ENCODE data around the gene AQP12A.
A peak's percentile ranks its signal among the peaks of the same experiment; 100 is the strongest.
"Not testable (repeated sequence)": the region's sequence is repeated elsewhere in the genome, so short reads cannot be mapped to it uniquely, and the experiment has no call there.

AQP12A gene

DNA sequence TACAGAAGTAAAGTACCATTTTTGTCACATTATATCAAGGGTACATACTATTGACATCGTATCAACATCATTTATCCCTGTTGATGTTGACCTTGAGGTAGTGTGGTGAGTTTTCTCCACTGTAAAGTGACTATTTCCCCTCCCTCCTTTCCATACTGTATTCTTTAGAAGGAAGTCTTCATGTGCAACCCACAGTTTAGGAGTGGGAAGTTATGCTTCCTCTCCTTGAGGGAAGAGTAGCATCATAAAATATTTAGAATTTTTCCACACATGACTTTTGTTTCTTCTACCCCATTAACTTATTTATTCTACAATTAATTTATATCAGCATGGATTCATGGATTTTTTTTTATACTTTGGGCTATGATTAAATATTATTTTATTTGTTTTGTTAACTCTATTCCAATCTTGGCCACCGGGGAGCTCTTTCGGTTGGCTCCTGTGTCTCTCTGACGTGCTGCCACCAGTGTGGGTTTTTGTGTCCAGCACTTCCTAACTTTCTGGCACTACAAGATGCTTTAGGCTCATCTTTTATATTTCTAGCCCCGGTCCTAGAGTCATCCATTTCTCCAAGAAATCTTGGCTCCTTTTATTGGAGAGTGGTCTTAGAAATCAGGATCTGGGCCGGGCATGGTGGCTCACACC is 28.0 kb upstream of the AQP12A start:
- TF ChIP-seq, protein P1, sequence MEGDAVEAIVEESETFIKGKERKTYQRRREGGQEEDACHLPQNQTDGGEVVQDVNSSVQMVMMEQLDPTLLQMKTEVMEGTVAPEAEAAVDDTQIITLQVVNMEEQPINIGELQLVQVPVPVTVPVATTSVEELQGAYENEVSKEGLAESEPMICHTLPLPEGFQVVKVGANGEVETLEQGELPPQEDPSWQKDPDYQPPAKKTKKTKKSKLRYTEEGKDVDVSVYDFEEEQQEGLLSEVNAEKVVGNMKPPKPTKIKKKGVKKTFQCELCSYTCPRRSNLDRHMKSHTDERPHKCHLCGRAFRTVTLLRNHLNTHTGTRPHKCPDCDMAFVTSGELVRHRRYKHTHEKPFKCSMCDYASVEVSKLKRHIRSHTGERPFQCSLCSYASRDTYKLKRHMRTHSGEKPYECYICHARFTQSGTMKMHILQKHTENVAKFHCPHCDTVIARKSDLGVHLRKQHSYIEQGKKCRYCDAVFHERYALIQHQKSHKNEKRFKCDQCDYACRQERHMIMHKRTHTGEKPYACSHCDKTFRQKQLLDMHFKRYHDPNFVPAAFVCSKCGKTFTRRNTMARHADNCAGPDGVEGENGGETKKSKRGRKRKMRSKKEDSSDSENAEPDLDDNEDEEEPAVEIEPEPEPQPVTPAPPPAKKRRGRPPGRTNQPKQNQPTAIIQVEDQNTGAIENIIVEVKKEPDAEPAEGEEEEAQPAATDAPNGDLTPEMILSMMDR (IDR thresholded peaks at IDR 0.05; ENCODE audit: low read depth, low read length) = peak; percentile 7
- no peak overlapping the region for H3K4me3 ChIP-seq (replicated peaks in 1 of 2; ENCODE audit: low read depth in 2 of 2, low read length in 2 of 2)
- no peak for DNase-seq (ENCODE audit: low read depth in 2 of 2)

- no peak for DNase-seq (ENCODE audit: low read depth in 2 of 2)
- H3K4me3 ChIP-seq (replicated peaks in 1 of 2; ENCODE audit: low read depth in 2 of 2, low read length in 2 of 2) = no peak overlapping the region
- TF ChIP-seq, protein P1 (IDR thresholded peaks at IDR 0.05; ENCODE audit: low read depth, low read length) = no peak
Measured at GRCh38 chr2:240664622-240665021, 27.0 kb upstream of the AQP12A start.

DNA sequence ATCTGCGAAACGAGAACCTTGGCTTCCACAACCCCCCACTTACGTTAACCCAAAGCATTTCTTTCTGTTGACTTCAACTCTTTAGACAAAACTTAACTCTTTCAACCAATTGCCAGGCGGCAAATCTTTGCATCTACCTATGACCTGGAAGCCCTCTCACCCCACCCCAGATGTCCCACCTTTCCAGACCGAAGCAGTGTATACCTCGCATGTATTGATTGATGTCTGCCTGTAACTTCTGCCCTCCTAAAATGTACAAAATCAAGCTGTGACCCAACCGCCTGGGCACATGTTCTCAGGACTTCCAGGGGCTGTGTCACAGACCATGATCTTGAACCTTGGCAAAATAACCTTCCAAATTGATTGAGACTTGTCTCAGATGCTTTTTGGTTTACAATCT is 21.3 kb upstream of the AQP12A start:
- no peak overlapping the region for H3K4me3 ChIP-seq (replicated peaks in 1 of 2; ENCODE audit: low read depth in 2 of 2, low read length in 2 of 2)
- TF ChIP-seq, protein P1 (IDR thresholded peaks at IDR 0.05; ENCODE audit: low read depth, low read length) = no peak
- DNase-seq (ENCODE audit: low read depth in 2 of 2) = no peak

DNA sequence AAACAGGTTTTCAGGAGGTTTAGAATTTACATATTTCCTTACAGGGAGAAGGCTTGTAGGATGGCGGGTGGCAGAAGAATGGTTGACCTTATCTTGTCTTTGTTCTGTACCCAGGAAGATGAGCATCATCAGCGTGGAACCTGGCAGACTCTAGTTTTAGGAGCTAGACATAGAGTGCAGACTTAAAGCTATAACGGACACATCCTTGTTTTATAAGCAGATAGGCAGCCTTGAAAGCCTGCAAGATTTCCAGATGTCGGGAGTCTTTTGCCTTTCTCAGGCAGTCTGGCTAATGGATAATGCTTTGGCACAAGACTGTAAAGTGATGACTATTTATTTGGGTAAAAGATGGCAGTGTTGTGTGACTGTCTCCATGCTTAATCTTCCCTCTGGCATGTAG is 20.7 kb upstream of the AQP12A start:
- no peak for DNase-seq (ENCODE audit: low read depth in 2 of 2)
- H3K4me3 ChIP-seq (replicated peaks in 1 of 2; ENCODE audit: low read depth in 2 of 2, low read length in 2 of 2) = no peak overlapping the region

DNA sequence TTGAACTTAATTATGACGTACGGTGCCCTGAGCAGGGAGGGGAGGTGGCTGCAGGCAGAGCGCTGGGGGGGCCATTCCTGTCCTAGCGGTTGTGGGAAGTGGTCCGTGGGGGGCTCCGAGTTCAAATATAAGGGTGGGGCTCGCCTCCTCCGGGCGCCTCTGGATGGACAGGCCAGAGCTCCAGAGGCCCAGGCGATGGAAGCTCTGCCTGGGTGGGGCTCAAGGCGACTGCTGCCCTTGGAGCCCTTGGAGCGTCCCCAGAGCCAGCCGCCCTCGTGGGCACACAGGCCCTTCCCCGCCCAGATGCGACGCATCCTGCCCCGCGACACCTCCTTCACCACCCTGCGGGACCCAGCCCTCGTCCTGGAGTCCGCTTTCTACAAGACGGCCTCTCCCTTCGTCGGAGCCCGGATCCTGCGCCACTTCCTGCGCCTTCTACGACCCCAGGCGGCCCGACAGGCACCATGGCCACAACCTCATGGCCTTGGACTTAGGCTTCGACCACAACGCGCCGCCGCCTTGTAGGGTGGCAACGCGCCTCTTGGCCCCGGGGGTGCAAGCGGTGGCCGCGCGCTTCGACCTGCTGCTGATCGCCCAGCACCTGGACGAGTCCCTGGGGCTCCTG is 19.5 kb upstream of the AQP12A start:
- TF ChIP-seq, protein P1 (IDR thresholded peaks at IDR 0.05; ENCODE audit: low read depth, low read length) = no peak
- H3K4me3 ChIP-seq (replicated peaks in 1 of 2; ENCODE audit: low read depth in 2 of 2, low read length in 2 of 2) = no peak overlapping the region
- no peak for DNase-seq (ENCODE audit: low read depth in 2 of 2)

More for the DNA sequence above, 20.7 kb upstream of the AQP12A start:
- TF ChIP-seq, protein P1 (IDR thresholded peaks at IDR 0.05; ENCODE audit: low read depth, low read length) = no peak

- no peak for DNase-seq (ENCODE audit: low read depth in 2 of 2)
- TF ChIP-seq, protein P1 (IDR thresholded peaks at IDR 0.05; ENCODE audit: low read depth, low read length) = no peak
- no peak overlapping the region for H3K4me3 ChIP-seq (replicated peaks in 1 of 2; ENCODE audit: low read depth in 2 of 2, low read length in 2 of 2)
Measured at GRCh38 chr2:240672701-240673190, 18.9 kb upstream of the AQP12A start.

GRCh38 chr2:240674461-240675184 is 17.0 kb upstream of the AQP12A start:
- DNase-seq (ENCODE audit: low read depth in 2 of 2); H3K4me3 ChIP-seq (replicated peaks in 1 of 2; ENCODE audit: low read depth in 2 of 2, low read length in 2 of 2): not testable (repeated sequence)

DNA sequence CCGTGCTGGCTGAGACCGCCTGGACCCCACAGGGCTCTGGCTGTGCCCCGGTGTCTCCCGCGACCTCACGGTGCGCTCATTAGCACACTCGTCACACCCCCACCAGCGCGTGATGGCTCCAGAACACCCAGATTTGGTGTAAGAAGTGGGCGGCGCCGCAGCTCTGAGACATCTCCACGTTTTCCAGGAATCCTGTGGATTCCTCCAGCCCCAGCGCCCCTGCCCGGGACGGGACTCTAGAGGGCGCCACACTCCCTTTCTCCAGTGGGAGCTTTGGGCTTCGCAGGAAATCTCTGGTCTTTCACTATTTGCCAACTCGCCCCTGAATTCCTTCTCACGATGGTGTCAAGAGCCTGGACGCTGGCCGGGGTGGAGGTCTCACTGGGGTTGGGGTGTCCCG is 16.3 kb upstream of the AQP12A start:
- not testable (repeated sequence) for H3K4me3 ChIP-seq (replicated peaks in 1 of 2; ENCODE audit: low read depth in 2 of 2, low read length in 2 of 2); DNase-seq (ENCODE audit: low read depth in 2 of 2)

DNA sequence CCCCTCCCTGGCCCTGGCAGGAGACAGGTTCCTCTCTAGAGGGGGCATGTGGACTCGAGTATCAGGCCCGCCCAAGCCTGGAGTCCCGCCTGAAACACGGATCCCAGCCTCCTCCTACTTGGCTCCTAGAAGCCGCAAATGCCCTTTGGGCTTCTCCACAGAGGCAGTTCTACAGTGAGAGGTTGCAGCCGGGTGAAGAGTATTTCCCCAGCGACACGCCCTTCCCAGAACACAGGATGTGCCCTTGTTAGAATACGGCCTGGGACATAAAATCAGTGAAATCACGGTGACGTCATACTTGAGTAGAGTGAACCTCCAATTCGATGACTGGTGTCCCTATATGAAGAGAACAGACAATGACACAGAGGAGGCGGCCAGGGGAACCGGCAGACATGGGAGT is 13.6 kb upstream of the AQP12A start:
- DNase-seq (ENCODE audit: low read depth in 2 of 2); H3K4me3 ChIP-seq (replicated peaks in 1 of 2; ENCODE audit: low read depth in 2 of 2, low read length in 2 of 2): not testable (repeated sequence)

DNA sequence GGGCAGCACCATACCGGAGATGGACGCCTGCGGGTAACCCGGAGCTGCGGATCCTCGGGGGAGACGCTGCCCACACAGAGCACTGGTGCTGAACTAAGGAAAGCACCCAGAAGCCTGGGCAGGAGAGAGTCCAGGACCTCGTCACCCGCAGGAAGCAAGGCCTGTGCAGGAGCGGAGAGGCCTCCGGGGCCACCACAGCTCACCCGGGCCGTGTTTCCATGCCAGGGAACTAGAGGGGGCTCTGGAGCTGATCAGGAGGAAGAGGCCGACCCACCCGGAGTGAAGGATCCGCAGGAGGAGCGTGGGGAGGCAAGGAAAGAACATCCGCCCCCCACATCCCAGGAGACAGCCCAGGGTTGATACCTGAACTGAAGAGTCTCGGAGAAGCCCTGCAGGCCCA is 12.8 kb upstream of the AQP12A start:
- not testable (repeated sequence) for H3K4me3 ChIP-seq (replicated peaks in 1 of 2; ENCODE audit: low read depth in 2 of 2, low read length in 2 of 2); DNase-seq (ENCODE audit: low read depth in 2 of 2)

Measured in cardiac fibroblast (primary cell).